KOPT-K1 (cell line): ENCODE measurements around the gene STIM1.
A peak's percentile ranks its signal among the peaks of the same experiment; 100 is the strongest.

Experiments
- H3K27ac ChIP-seq: fragments of 200-600 bp; sonication (generic); 2 replicates; pipeline ENCODE4 v1.5.1; 2016; ENCODE audit warnings: antibody characterized with exemption, mild to moderate bottlenecking, low read depth, low read length; ENCODE audit not compliant: poor library complexity, severe bottlenecking
- H3K36me3 ChIP-seq: fragments of 200-600 bp; sonication (generic); 2 replicates; pipeline ENCODE4 v1.5.1; 2017; ENCODE audit warnings: antibody characterized with exemption, mild to moderate bottlenecking, low read length, moderate library complexity; ENCODE audit not compliant: insufficient read depth
- H3K9me3 ChIP-seq: fragments of 200-600 bp; sonication (generic); 2 replicates; pipeline ENCODE4 v1.5.1; 2017; ENCODE audit warnings: antibody characterized with exemption, low read length, mild to moderate bottlenecking; ENCODE audit not compliant: insufficient read depth, poor library complexity, severe bottlenecking

The STIM1 gene

GRCh38 chr11:4076774-4077173 is 221.3 kb downstream of the STIM1 start:
- H3K36me3 ChIP-seq, result peaks cover 59% of the 10 kb centered on the region
- H3K27ac ChIP-seq, result no peak overlapping the region
- no peaks in the 10 kb centered on the region for H3K9me3 ChIP-seq

GRCh38 chr11:4083198-4083597 is 227.7 kb downstream of the STIM1 start:
- Histone ChIP-seq H3K27ac (no peak overlapping the region), H3K36me3 (peaks cover 84% of the 10 kb centered on the region), H3K9me3 (no peaks in the 10 kb centered on the region)

- no peaks in the 10 kb centered on the region for H3K9me3 ChIP-seq
- peaks cover 89% of the 10 kb centered on the region for H3K36me3 ChIP-seq
- no peak overlapping the region for H3K27ac ChIP-seq
These were observed 229.1 kb downstream of the STIM1 start for GRCh38 chr11:4084406-4085125.

- H3K9me3 ChIP-seq, result no peaks in the 10 kb centered on the region
- H3K27ac ChIP-seq, result no peak overlapping the region
- H3K36me3 ChIP-seq, result peaks cover 96% of the 10 kb centered on the region
These were observed 230.1 kb downstream of the STIM1 start for GRCh38 chr11:4085575-4085974.

- Histone ChIP-seq H3K9me3 (no peaks in the 10 kb centered on the region), H3K27ac (no peak overlapping the region), H3K36me3 (peaks cover 96% of the 10 kb centered on the region)
These were observed 231.3 kb downstream of the STIM1 start for GRCh38 chr11:4086575-4087353.

GRCh38 chr11:4087551-4087950 is 232.1 kb downstream of the STIM1 start:
- no peak overlapping the region for H3K27ac ChIP-seq
- H3K36me3 ChIP-seq, result peaks cover 96% of the 10 kb centered on the region

GRCh38 chr11:4090258-4090657 is 234.8 kb downstream of the STIM1 start:
- Histone ChIP-seq H3K27ac (no peak overlapping the region), H3K36me3 (peaks cover 69% of the 10 kb centered on the region), H3K9me3 (no peaks in the 10 kb centered on the region)

More at GRCh38 chr11:4087551-4087950, 232.1 kb downstream of the STIM1 start:
- H3K9me3 ChIP-seq, result no peaks in the 10 kb centered on the region

GRCh38 chr11:4092026-4092425 is 236.6 kb downstream of the STIM1 start:
- Histone ChIP-seq H3K36me3 (peaks cover 60% of the 10 kb centered on the region), H3K9me3 (no peaks in the 10 kb centered on the region), H3K27ac (peak overlapping the region; percentile 40)

- Histone ChIP-seq H3K27ac (peak overlapping the region; percentile 88), H3K9me3 (no peaks in the 10 kb centered on the region), H3K36me3 (peaks cover 58% of the 10 kb centered on the region)
These were observed 238.3 kb downstream of the STIM1 start for GRCh38 chr11:4093519-4094347.

GRCh38 chr11:4094348-4095291 is 239.2 kb downstream of the STIM1 start, which contains the start of gene RRM1:
Gene RRM1, plus strand, starts transcription at chr11:4094799. Its CDS starts 214 bp downstream, at chr11:4095013.
- H3K9me3 ChIP-seq, result no peaks in the 10 kb centered on the region
- peaks cover 59% of the 10 kb centered on the region for H3K36me3 ChIP-seq
- peak within 1 kb of the TSS; percentile 88 for H3K27ac ChIP-seq

- H3K9me3 ChIP-seq, result no peaks in the 10 kb centered on the region
- H3K36me3 ChIP-seq, result peaks cover 59% of the 10 kb centered on the region
- peak overlapping the region; percentile 88 for H3K27ac ChIP-seq
These were observed 240.2 kb downstream of the STIM1 start for GRCh38 chr11:4095509-4096230.

GRCh38 chr11:4098026-4098621 is 242.7 kb downstream of the STIM1 start:
- H3K36me3 ChIP-seq, result peaks cover 65% of the 10 kb centered on the region
- no peaks in the 10 kb centered on the region for H3K9me3 ChIP-seq
- H3K27ac ChIP-seq, result no peak overlapping the region

- no peak overlapping the region for H3K27ac ChIP-seq
- H3K36me3 ChIP-seq, result peaks cover 97% of the 10 kb centered on the region
- H3K9me3 ChIP-seq, result no peaks in the 10 kb centered on the region
These were observed 247.2 kb downstream of the STIM1 start for GRCh38 chr11:4102711-4103110.
